Loucy (cell line): ENCODE measurements around the gene ASPDH.

Source experiments
- H2AFZ ChIP-seq: fragments of 200-600 bp; sonication (generic); 2 replicates; pipeline ENCODE4 v1.6.0; 2016; ENCODE audit warnings: antibody characterized with exemption, mild to moderate bottlenecking, low read length, moderate library complexity
- H3F3A ChIP-seq: fragments of 200-600 bp; 2 replicates; pipeline ENCODE4 v1.6.0; 2016; ENCODE audit warnings: antibody characterized with exemption, low read depth, mild to moderate bottlenecking
- H3K27me3 ChIP-seq: fragments of 200-600 bp; sonication (generic); 2 replicates; pipeline ENCODE4 v1.6.1; 2014; ENCODE audit warnings: low read length, mild to moderate bottlenecking; ENCODE audit not compliant: insufficient read depth, poor library complexity, severe bottlenecking
- H3K36me3 ChIP-seq: fragments of 200-600 bp; sonication (generic); 2 replicates; pipeline ENCODE4 v1.6.1; 2016; ENCODE audit warnings: low read length; ENCODE audit not compliant: insufficient read depth
- H3K4me1 ChIP-seq: fragments of 200-600 bp; sonication (generic); 2 replicates; pipeline ENCODE4 v1.5.1; 2014; ENCODE audit warnings: low read length, mild to moderate bottlenecking; ENCODE audit not compliant: insufficient read depth, poor library complexity, severe bottlenecking
- H3K4me2 ChIP-seq: fragments of 200-600 bp; sonication (generic); 2 replicates; pipeline ENCODE4 v1.6.0; 2014; ENCODE audit warnings: antibody characterized with exemption, low read length, low read depth, mild to moderate bottlenecking; ENCODE audit not compliant: poor library complexity, severe bottlenecking
- H3K4me3 ChIP-seq: fragments of 200-600 bp; sonication (generic); 2 replicates; pipeline ENCODE4 v1.5.1; 2014; ENCODE audit warnings: low read length, mild to moderate bottlenecking, mixed read lengths; ENCODE audit not compliant: poor library complexity, severe bottlenecking
- H3K79me2 ChIP-seq: fragments of 200-600 bp; sonication (generic); 2 replicates; pipeline ENCODE4 v1.6.1; 2014; ENCODE audit warnings: low read length; ENCODE audit not compliant: insufficient read depth
- H3K9ac ChIP-seq: fragments of 200-600 bp; sonication (generic); 2 replicates; pipeline ENCODE4 v1.6.0; 2014; ENCODE audit warnings: mild to moderate bottlenecking, low read depth, low read length, moderate library complexity; ENCODE audit not compliant: poor library complexity, severe bottlenecking
- H3K9me2 ChIP-seq: fragments of 200-600 bp; sonication (generic); replicated peaks from 2 replicates; pipeline ENCODE4 v1.6.1; 2016; ENCODE audit warnings: low read depth, low read length, mixed read lengths
- H3K9me3 ChIP-seq: fragments of 200-600 bp; sonication (generic); 2 replicates; pipeline ENCODE4 v1.6.1; 2014; ENCODE audit warnings: mild to moderate bottlenecking, antibody characterized with exemption, low read length, low read depth; ENCODE audit not compliant: insufficient read depth
- H4K20me1 ChIP-seq: fragments of 200-600 bp; sonication (generic); 2 replicates; pipeline ENCODE4 v1.6.0; 2014; ENCODE audit warnings: antibody characterized with exemption, low read length, mild to moderate bottlenecking; ENCODE audit not compliant: insufficient read depth, poor library complexity, severe bottlenecking
- EZH2phosphoT487 ChIP-seq: fragments of 200-600 bp; IDR thresholded peaks from 2 replicates; pipeline ENCODE4 v1.6.1; 2018; ENCODE audit warnings: antibody characterized with exemption, mild to moderate bottlenecking, moderate library complexity, borderline replicate concordance
- TF ChIP-seq, protein P1 (sequence below): fragments of 200-600 bp; sonication (generic); conservative IDR thresholded peaks from 2 replicates; pipeline ENCODE4 v1.5.1; 2014; ENCODE audit warnings: mild to moderate bottlenecking, antibody characterized with exemption, low read length

Gene ASPDH

DNA sequence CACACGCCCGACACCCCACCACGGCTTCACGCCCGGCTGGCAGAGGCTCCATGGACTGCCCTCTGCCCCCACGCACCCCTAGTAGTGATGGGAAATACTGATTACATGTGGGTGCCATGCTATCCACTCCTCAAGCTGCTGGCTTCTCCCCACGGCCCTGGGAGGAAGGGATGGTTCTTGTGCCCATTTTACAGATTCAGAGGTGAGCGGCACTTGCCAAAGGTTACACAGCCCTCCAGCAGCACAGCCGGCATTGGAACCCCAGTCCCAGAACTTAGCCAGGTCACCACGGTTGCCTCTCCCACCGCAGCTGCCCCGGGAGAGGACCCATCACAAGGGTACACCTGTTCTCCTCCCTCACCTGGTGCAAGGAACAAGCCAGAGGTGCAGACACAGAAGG lies 41.3 kb upstream of the ASPDH start:
- Histone ChIP-seq H2AFZ (no peak overlapping the region), H4K20me1 (no peaks in the 10 kb centered on the region), H3K79me2 (no peaks in the 10 kb centered on the region), H3K4me1 (peaks cover 13% of the 10 kb centered on the region), H3K4me3 (no peak overlapping the region), H3K36me3 (no peaks in the 10 kb centered on the region), H3K9me2 (no peaks in the 10 kb centered on the region), H3K9me3 (no peaks in the 10 kb centered on the region), H3F3A (no peaks in the 10 kb centered on the region), H3K9ac (no peak overlapping the region), H3K4me2 (no peak overlapping the region), H3K27me3 (no peaks in the 10 kb centered on the region)
- TF ChIP-seq EZH2phosphoT487 = no peak
- TF ChIP-seq, protein P1, sequence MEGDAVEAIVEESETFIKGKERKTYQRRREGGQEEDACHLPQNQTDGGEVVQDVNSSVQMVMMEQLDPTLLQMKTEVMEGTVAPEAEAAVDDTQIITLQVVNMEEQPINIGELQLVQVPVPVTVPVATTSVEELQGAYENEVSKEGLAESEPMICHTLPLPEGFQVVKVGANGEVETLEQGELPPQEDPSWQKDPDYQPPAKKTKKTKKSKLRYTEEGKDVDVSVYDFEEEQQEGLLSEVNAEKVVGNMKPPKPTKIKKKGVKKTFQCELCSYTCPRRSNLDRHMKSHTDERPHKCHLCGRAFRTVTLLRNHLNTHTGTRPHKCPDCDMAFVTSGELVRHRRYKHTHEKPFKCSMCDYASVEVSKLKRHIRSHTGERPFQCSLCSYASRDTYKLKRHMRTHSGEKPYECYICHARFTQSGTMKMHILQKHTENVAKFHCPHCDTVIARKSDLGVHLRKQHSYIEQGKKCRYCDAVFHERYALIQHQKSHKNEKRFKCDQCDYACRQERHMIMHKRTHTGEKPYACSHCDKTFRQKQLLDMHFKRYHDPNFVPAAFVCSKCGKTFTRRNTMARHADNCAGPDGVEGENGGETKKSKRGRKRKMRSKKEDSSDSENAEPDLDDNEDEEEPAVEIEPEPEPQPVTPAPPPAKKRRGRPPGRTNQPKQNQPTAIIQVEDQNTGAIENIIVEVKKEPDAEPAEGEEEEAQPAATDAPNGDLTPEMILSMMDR = no peak

DNA sequence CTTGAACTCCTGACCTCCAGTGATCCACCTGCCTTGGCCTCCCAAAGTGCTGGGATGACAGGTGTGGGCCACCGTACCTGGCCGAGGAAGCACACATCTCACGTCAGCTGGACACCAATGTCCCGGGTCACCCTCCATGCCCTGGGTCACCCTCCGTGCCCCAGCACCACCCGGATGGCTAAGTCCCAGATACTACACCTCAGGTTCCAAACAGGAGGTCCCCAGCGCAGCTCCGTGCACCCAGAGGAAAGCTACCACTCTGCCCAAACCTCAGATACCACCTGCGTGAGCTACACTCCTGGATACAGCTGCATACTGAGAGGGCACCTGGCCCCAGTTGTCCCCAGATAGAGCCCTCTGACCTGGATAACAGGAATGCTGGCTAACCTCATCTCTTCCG lies 40.5 kb upstream of the ASPDH start:
- Histone ChIP-seq H3K79me2 (no peaks in the 10 kb centered on the region), H3K36me3 (no peaks in the 10 kb centered on the region), H2AFZ (no peak overlapping the region), H3K9me3 (no peaks in the 10 kb centered on the region), H3K9ac (no peak overlapping the region), H4K20me1 (no peaks in the 10 kb centered on the region), H3F3A (no peaks in the 10 kb centered on the region), H3K9me2 (no peaks in the 10 kb centered on the region), H3K4me2 (no peak overlapping the region), H3K27me3 (no peaks in the 10 kb centered on the region), H3K4me1 (peaks cover 13% of the 10 kb centered on the region), H3K4me3 (no peak overlapping the region)
- TF ChIP-seq, protein P1 = no peak
- no peak for TF ChIP-seq EZH2phosphoT487

DNA sequence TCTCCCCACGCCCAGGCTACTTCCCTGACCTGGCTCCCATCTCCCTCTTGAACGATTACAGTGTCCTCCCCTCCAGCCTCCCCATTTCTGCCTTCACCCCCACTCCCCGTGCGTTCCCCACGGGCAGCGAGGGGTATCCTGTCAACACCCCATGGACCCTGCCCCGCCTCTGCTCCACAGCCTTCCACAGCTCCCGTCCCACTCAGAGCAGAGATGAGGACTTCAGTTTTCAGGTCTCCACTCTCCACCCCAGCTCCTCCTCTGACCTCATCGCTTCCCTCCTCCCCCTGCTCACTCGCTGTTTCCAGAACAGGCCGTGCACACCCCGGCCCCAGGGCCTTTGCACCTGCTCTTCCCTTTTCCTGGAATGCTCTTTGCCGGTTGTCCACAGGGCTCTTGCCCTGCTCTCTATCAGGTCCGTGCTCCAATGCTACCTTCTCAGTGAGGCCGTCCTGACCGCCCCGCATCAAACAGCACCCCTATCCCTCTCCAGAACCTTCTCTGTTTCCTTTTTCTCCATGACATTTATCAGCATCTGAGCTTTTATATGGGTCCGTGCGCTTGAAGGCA lies 39.5 kb upstream of the ASPDH start:
- TF ChIP-seq, protein P1 = no peak
- no peak for TF ChIP-seq EZH2phosphoT487
- Histone ChIP-seq H3K4me3 (no peak overlapping the region), H3K27me3 (no peaks in the 10 kb centered on the region), H3K36me3 (no peaks in the 10 kb centered on the region), H3K9me2 (no peaks in the 10 kb centered on the region), H3K9ac (no peak overlapping the region), H3K4me2 (no peak overlapping the region), H4K20me1 (no peaks in the 10 kb centered on the region), H2AFZ (no peak overlapping the region), H3K9me3 (no peaks in the 10 kb centered on the region), H3K4me1 (peaks cover 13% of the 10 kb centered on the region), H3K79me2 (no peaks in the 10 kb centered on the region), H3F3A (no peaks in the 10 kb centered on the region)
